Activated CD8-positive, alpha-beta memory T cell treated with anti-CD3 and anti-CD28 coated beads for 1 hour (primary cell): ENCODE results near the gene SPC25.
"Not testable (repeated sequence)": the region's sequence is repeated elsewhere in the genome, so short reads cannot be mapped to it uniquely, and the experiment has no call there.

ENCODE experiments used
- DNase-seq, 2 donors: peaks; one replicate each; pipeline ENCODE4 v3.0.0-alpha.2; 2020; ENCODE audit warnings: low read depth in 1 of 2; ENCODE audit errors: extremely low read depth in 1 of 2

Gene SPC25

GRCh38 chr2:168903888-168904287, 13.7 kb upstream of the SPC25 start:
- DNase-seq = no peak

DNA sequence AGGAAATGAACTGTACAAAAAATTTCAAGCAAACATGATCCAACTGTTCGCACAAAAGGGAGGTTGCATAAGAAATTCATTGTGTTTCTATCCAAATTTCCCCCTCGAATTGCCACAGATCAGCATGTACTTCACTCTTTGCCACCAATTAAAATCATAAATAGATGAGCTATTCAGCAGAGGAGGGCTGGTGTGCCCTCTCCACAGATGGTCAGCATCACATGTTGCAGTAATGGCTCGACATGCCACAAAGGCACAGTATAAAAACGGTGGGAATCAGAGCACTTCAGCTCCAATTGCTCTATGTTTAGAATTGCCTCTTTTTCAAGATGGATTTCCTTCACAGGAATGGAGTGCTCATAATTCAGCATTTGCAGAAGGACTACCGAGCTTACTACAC, 10.8 kb upstream of the SPC25 start, which contains the start of gene G6PC2:
Gene G6PC2, plus strand, starts transcription at position 289 of the 400 bp plus-strand sequence. Its CDS starts 41 bp downstream, at position 330.
- DNase-seq = no peak

GRCh38 chr2:168897449-168897848, 7.2 kb upstream of the SPC25 start:
- no peak for DNase-seq

DNA sequence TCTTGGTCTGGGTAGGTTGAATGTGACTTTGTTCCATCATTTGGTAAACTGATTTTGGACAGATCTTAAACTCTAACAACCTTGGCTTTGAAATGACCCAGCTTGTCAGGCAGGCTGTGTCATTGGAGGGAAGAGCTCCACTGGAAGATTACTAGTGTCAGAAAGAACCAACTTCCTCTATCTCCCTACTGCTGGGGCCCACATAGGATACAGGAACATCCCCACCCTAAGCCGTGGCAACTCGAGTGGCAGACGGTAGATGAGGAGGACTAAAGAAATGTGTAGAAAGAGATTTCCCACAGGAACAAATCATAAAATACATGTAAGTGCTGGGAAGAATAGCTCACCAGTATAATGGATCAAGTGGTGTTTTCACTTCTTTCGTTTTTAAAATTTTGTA, 6.6 kb upstream of the SPC25 start:
- no peak for DNase-seq

- DNase-seq = no peak
These were observed 5.5 kb upstream of the SPC25 start for GRCh38 chr2:168895771-168896170.

DNA sequence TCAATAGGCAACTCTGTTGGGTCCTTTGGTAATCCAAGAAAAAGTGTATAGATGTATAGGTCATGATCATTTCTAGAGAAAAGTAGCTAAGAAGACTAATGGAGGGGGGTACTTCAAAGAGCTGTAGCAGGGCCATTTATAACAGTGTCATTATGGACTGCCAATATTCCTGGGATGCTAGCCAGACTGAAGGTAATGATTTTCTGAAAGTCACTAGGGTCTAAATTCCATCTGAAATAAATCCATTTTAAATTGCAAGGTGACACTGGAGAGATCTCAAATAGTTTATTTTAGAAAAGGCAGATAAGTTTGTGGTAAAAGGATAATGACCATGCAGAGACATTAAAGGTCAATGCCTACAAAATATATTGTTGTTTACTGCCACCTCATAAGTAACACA, 4.5 kb upstream of the SPC25 start:
- DNase-seq = no peak

- no peak for DNase-seq
These were observed 3.9 kb upstream of the SPC25 start for GRCh38 chr2:168894101-168894500.

DNA sequence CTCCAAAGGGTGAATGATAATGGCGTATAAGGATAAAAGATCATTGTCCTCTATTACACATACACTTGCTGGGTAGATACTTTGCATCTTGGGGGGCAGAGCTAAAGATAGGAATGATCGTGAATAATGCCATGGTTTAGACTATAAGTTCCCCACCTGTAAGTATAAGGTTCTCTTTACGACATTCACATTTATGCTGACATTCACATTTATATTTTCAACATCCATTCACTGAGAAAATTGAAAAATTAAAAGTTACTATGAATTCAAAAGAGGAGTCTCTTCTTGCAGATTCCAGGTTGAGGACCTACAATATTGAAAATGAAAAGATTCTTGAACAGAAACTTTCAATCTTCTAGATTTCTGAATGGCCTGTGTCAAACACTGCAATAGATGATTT, 2.1 kb upstream of the SPC25 start:
- no peak for DNase-seq

- DNase-seq = no peak
These were observed 610 bp downstream of the SPC25 start for GRCh38 chr2:168889635-168890005.

DNA sequence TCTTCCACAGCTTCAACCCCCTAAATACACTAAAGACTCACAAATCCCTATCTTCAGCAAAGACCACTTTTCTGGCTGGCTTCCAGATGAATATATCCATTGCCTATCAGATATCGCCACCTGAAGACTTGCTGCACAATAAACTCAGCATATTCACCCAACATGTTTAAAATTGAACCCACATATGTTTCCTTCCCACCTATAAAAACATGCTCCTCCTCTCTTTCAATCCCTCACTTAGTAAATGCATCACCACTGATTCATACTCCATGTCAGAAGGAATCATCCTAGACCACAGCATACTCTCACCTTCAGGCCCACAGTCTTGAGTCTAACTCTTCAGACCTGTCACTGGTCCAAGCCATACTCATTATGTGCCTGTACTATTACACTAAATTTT, 5.3 kb downstream of the SPC25 start:
- no peak for DNase-seq

GRCh38 chr2:168882163-168882562, 8.1 kb downstream of the SPC25 start:
- DNase-seq = not testable (repeated sequence)

- DNase-seq = no peak
These were observed 15.7 kb downstream of the SPC25 start for GRCh38 chr2:168874368-168875054.

DNA sequence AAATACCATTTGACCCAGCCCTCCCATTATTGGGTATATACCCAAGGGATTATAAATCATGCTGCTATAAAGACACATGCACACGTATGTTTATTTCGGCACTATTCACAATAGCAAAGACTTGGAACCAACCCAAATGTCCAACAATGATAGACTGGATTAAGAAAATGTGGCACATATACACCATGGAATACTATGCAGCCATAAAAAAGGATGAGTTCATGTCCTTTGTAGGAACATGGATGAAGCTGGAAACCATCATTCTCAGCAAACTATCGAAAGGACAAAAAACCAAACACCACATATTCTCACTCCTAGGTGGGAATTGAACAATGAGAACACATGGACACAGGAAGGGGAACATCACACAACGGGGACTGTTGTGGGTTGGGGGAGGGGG, 19.4 kb downstream of the SPC25 start:
- not testable (repeated sequence) for DNase-seq

- DNase-seq = not testable (repeated sequence)
These were observed 19.9 kb downstream of the SPC25 start for GRCh38 chr2:168870369-168870768.

DNA sequence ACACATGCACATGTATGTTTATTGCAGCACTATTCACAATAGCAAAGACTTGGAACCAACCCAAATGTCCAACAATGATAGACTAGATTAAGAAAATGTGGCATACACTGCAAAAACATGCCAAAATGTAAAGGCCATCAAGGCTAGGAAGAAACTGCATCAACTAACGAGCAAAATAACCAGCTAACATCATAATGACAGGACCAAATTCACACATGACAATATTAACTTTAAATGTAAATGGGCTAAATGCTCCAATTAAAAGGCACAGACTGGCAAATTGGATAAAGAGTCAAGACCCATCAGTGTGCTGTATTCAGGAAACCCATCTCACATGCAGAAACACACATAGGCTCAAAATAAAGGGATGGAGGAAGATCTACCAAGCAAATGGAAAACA, 23.1 kb downstream of the SPC25 start:
- DNase-seq = not testable (repeated sequence)

DNA sequence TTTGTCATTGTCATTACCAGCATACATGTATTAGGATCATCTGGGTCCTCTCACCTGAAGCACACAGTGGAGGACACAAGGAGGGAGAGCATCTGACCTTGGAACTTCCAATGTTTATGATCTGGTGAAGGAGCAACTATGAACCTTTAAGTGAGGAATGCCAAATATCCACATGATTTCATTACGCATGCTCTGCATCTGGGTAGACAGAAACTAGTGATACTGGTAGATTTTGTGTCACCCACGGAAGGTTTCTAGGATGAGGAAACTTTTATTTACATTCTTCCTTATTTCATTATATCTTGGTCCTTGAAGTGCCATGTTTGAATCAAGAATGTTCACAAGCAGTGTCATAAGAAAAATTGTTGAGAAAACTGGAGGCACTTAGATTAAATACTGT, 32.1 kb downstream of the SPC25 start:
- DNase-seq = no peak

DNA sequence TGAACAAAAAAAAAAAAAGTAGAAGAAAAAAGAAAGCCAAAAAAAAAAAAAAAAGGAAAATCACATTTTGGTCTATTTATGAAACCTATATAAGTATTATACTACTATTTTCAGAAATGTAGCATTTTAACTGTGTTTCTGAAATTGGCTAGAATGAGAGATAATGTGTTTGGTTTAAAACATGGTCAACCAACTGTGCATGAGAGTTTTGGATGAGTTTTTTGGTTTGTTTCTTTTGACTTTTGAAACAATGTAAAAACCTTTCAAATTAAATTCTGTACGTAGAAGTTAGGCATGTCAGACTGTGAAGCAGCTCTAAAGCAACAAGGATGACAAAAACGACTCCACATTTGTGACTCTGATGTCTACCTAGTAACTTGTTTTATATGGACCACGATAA, 34.6 kb downstream of the SPC25 start:
- no peak for DNase-seq

- DNase-seq = no peak
These were observed 35.6 kb downstream of the SPC25 start for GRCh38 chr2:168854651-168855050.

- DNase-seq = no peak
These were observed 36.8 kb downstream of the SPC25 start for GRCh38 chr2:168853471-168853870.

GRCh38 chr2:168852481-168852880, 37.7 kb downstream of the SPC25 start:
- DNase-seq = no peak

DNA sequence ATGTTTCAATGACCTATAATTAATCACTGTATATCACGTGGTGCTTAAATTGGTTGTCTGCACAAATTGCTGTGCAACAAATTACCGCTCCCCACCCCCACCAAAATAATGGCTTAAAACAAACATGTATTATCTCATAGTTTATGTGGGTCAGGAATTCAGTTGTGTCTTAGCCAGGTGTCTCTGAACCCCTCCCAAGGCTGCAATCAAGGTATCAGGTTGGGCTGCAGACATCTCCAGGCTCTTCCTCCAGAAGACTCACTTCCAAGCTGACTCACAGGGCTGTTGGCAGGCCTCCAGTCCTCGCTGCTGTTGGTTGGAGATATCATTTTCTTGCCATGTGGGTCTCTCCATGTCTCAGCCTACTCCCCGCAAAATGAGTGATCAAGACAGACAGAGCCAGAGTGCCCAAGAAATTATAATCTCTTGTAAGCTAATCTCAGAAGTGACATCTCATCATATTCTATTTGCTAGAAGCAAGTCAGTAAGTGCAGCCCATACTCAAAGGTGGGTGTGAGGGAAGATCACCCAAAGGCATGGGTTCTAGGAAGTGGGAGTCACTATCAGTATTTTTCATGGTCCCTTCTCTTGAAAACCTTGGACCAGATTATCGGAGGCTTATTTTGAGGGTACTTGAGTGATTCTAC, 38.4 kb downstream of the SPC25 start:
- DNase-seq = no peak

DNA sequence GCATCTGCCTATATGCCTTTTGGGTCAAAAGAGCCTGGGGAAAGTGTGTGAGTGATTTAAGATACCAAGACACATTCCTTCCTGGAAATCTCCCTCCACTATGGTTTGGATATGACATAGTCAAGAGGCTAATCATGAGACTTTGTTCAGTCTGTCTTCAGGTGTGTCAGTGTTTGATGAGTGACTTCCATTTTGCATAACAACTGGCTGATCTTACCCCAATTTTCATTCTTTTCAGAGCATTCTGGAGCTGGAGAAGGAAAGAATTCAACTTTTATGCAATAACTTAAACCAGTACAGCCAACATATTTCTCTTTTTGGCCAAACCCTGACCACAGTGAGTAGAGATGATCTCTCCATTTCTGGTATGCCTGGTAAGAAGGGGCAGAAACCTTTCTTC, 39.4 kb downstream of the SPC25 start:
- DNase-seq = no peak

- no peak for DNase-seq
These were observed 40.6 kb downstream of the SPC25 start for GRCh38 chr2:168849610-168850009.
